GM12878 (cell line): ENCODE data around the gene SARDH.

Experiments
- BHLHE40 ChIP-seq, 2 experiments: fragments of 450-650 bp in 1 of 2; IDR thresholded peaks; 2 replicates each; pipeline ENCODE4 v1.6.1; 2011 to 2017; ENCODE audit warnings: low read depth in 2 of 2, borderline replicate concordance in 1 of 2, improper control_type of control experiment in 1 of 2, low read length in 1 of 2, mild to moderate bottlenecking in 1 of 2
- SIN3A ChIP-seq: IDR thresholded peaks from 2 replicates; pipeline ENCODE4 v1.6.1; 2012; ENCODE audit warnings: low read depth, low read length, improper control_type of control experiment
- SP1 ChIP-seq: IDR thresholded peaks from one replicate; pipeline ENCODE4 v1.6.1; 2011; ENCODE audit warnings: low read depth, low read length
- TARDBP ChIP-seq: IDR thresholded peaks from 2 replicates; pipeline ENCODE4 v1.6.1; 2016; ENCODE audit warnings: borderline replicate concordance
- TF ChIP-seq, protein P1 (sequence below), 3 experiments: IDR thresholded peaks in 2 of 3; conservative IDR thresholded peaks in 1 of 3; 2 replicates each; pipeline ENCODE4 v1.5.1; 2011; ENCODE audit warnings: low read depth in 3 of 3, low read length in 3 of 3, mild to moderate bottlenecking in 3 of 3, control low read depth in 2 of 3, moderate library complexity in 2 of 3, inconsistent platforms in 1 of 3, mixed read lengths in 1 of 3; ENCODE audit not compliant: control insufficient read depth in 2 of 3, insufficient read depth in 1 of 3; ENCODE audit errors: extremely low read depth in 1 of 3

DNA sequence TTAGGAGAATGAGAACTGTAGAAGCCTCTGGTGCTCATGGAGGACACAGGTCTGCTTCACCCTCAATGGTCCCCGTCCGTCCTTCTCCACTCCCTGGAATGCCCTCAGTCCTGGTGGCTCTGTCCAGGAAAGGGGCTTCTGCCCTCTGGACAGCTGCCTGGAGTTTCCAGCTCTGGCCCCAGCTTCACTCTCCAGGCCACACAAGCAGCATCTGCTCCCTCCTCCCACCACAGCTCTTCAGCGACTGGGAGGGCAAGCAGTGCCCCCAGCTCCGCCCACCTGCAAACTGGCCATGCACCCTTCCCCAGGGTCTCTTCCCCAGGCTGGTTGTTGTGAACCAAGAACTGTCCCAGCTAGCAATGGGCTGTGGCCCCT, 4.7 kb downstream of the SARDH start:
- TF ChIP-seq TARDBP (no peak), SIN3A (no peak), SP1 (no peak), BHLHE40 (IDR thresholded peaks at IDR 0.05; ENCODE audit: borderline replicate concordance in 1 of 2, low read depth in 2 of 2, low read length in 1 of 2) (no peak)
- TF ChIP-seq, protein P1, sequence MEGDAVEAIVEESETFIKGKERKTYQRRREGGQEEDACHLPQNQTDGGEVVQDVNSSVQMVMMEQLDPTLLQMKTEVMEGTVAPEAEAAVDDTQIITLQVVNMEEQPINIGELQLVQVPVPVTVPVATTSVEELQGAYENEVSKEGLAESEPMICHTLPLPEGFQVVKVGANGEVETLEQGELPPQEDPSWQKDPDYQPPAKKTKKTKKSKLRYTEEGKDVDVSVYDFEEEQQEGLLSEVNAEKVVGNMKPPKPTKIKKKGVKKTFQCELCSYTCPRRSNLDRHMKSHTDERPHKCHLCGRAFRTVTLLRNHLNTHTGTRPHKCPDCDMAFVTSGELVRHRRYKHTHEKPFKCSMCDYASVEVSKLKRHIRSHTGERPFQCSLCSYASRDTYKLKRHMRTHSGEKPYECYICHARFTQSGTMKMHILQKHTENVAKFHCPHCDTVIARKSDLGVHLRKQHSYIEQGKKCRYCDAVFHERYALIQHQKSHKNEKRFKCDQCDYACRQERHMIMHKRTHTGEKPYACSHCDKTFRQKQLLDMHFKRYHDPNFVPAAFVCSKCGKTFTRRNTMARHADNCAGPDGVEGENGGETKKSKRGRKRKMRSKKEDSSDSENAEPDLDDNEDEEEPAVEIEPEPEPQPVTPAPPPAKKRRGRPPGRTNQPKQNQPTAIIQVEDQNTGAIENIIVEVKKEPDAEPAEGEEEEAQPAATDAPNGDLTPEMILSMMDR (IDR thresholded peaks at IDR 0.05 in 2 of 3, conservative IDR thresholded peaks at IDR 0.05 in 1 of 3; ENCODE audit: control insufficient read depth in 2 of 3, extremely low read depth in 1 of 3, insufficient read depth in 1 of 3, low read depth in 3 of 3, low read length in 3 of 3): no peak
